ENCODE results near the gene MAP4K2. TPM values are rescaled to one million over a fixed set of nuclear protein-coding genes. Genes with fewer than 3 reads are reported as not detected.

Gene MAP4K2
- total and polyA plus RNA-seq, 7 experiments from 2014 or later, result 40.7 to 130 (median 76.1) TPM

DNA sequence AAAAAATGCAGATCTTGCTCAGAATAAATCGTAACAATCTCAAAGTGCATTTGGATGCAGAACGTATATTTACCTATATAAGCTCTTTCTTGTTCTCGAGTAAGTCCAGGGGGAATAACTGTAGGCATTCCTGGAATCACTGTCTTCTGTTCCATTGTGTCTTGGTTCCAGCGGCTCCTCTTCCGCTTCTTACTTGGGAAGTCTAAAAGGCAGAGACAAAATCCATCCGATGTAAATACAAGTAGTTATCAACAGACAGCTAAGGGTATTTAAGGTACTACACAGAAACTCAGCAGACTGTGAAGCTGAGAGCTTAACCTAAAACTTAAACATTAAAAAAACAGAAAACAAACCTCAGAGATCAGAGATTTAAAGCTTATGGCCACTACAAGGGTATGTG, 26.6 kb downstream of the MAP4K2 start:
- Mint-ChIP-seq H3K27ac (peak overlapping the region; percentile 78 to 95 (median 94)), H3K4me3 (peak overlapping the region; percentile 86 to 97 (median 92)), H3K4me1 (peaks cover 66 to 87% (median 83%) of the 10 kb centered on the region in 7 donors), H3K36me3 (peaks cover 13 to 60% (median 53%) of the 10 kb centered on the region in 5 donors), H3K9me3 (peaks cover 0 to 18% (median 0%) of the 10 kb centered on the region in 11 donors), H3K27me3 (peaks cover 0 to 5% (median 0%) of the 10 kb centered on the region in 5 donors)
- peak overlapping the region; percentile 80 for H3K27ac ChIP-seq (ENCODE audit: low read depth, low read length)
- H3K4me3 ChIP-seq (ENCODE audit: low read length), result peak overlapping the region; percentile 94
- H3K4me1 ChIP-seq (ENCODE audit: control insufficient read depth in 2 of 2, insufficient read depth in 2 of 2, low read length in 2 of 2), result peaks cover 64 to 69% of the 10 kb centered on the region in 2 donors
- no peaks in the 10 kb centered on the region for H3K27me3 ChIP-seq (ENCODE audit: control insufficient read depth in 2 of 2, insufficient read depth in 2 of 2, low read length in 2 of 2)
- DNase-seq (no peak), ATAC-seq (no peak)
- ChIA-PET CTCF (interaction anchor here (1.1 to 19.1 kb wide), 5 partner anchors 9 to 71 kb away, joined by 3 to 305 read pairs (median 21); partner anchors contain the start of genes MAP4K2, PYGM and RASGRP2), POLR2A (interaction anchor here (0.8 to 30.7 kb wide), 12 partner anchors 10 to 458 kb away, joined by 3 to 1956 read pairs (median 6); partner anchors contain the start of genes MAP4K2, MEN1, PRDX5 and PYGM)
- intact Hi-C loops (cut with micrococcal nuclease), result loop anchor here in 1 of 2 donors (10.0 kb wide), 1 partner anchor 648 kb away; the partner anchor contains the start of gene NEAT1
- no peaks in the 10 kb centered on the region for H3K9me3 ChIP-seq (ENCODE audit: control insufficient read depth in 2 of 3, low read length in 3 of 3)
- peaks cover 40 to 59% (median 55%) of the 10 kb centered on the region in 3 experiments for H3K36me3 ChIP-seq (ENCODE audit: control insufficient read depth in 2 of 3, insufficient read depth in 3 of 3, low read length in 3 of 3)

GRCh38 chr11:64774144-64774543, 28.9 kb downstream of the MAP4K2 start:
- peak overlapping the region; percentile 40 to 95 (median 90) for H3K4me3 Mint-ChIP-seq
- Histone ChIP-seq H3K4me3 (ENCODE audit: low read length) (no peak overlapping the region), H3K27me3 (ENCODE audit: control insufficient read depth in 2 of 2, insufficient read depth in 2 of 2, low read length in 2 of 2) (no peaks in the 10 kb centered on the region), H3K27ac (ENCODE audit: low read depth, low read length) (peak overlapping the region; percentile 6), H3K36me3 (ENCODE audit: control insufficient read depth in 2 of 3, insufficient read depth in 3 of 3, low read length in 3 of 3) (peaks cover 60 to 82% (median 78%) of the 10 kb centered on the region in 3 experiments), H3K4me1 (ENCODE audit: control insufficient read depth in 2 of 2, insufficient read depth in 2 of 2, low read length in 2 of 2) (peaks cover 56 to 71% of the 10 kb centered on the region in 2 donors), H3K9me3 (ENCODE audit: control insufficient read depth in 2 of 3, low read length in 3 of 3) (no peaks in the 10 kb centered on the region)
- no peak for ATAC-seq
- no peak for DNase-seq
- H3K27me3 Mint-ChIP-seq, result peaks cover 0 to 5% (median 0%) of the 10 kb centered on the region in 5 donors
- H3K36me3 Mint-ChIP-seq, result peaks cover 17 to 83% (median 67%) of the 10 kb centered on the region in 5 donors
- H3K27ac Mint-ChIP-seq, result peak overlapping the region in 7 of 9 donors; percentile 17 to 94 (median 40)
- intact Hi-C loops (cut with micrococcal nuclease), result loop anchor here in 1 of 2 donors (10.0 kb wide), 1 partner anchor 651 kb away; the partner anchor contains the start of gene NEAT1
- peaks cover 54 to 86% (median 84%) of the 10 kb centered on the region in 7 donors for H3K4me1 Mint-ChIP-seq
- H3K9me3 Mint-ChIP-seq, result peaks cover 0 to 17% (median 0%) of the 10 kb centered on the region in 11 donors
- ChIA-PET POLR2A (interaction anchor here (0.9 to 30.7 kb wide), 12 partner anchors 9 to 102 kb away, joined by 3 to 1956 read pairs (median 4); partner anchors contain the start of genes MAP4K2, PYGM and RASGRP2), CTCF (interaction anchor here (0.6 to 19.1 kb wide), 4 partner anchors 11 to 29 kb away, joined by 3 to 305 read pairs (median 32); partner anchors contain the start of genes MAP4K2, PYGM and RASGRP2)

- Histone ChIP-seq H3K36me3 (ENCODE audit: control insufficient read depth in 2 of 3, insufficient read depth in 3 of 3, low read length in 3 of 3) (peaks cover 76 to 98% (median 95%) of the 10 kb centered on the region in 3 experiments), H3K9me3 (ENCODE audit: control insufficient read depth in 2 of 3, low read length in 3 of 3) (no peaks in the 10 kb centered on the region), H3K4me1 (ENCODE audit: control insufficient read depth in 2 of 2, insufficient read depth in 2 of 2, low read length in 2 of 2) (peaks cover 62 to 88% of the 10 kb centered on the region in 2 donors), H3K4me3 (ENCODE audit: low read length) (no peak overlapping the region), H3K27ac (ENCODE audit: low read depth, low read length) (peak overlapping the region; percentile 51), H3K27me3 (ENCODE audit: control insufficient read depth in 2 of 2, insufficient read depth in 2 of 2, low read length in 2 of 2) (no peaks in the 10 kb centered on the region)
- ATAC-seq (no peak), DNase-seq (no peak)
- Mint-ChIP-seq H3K36me3 (peaks cover 27 to 97% (median 79%) of the 10 kb centered on the region in 5 donors), H3K4me1 (peaks cover 63 to 100% (median 96%) of the 10 kb centered on the region in 7 donors), H3K4me3 (peak overlapping the region; percentile 41 to 95 (median 65)), H3K9me3 (peaks cover 0 to 10% (median 0%) of the 10 kb centered on the region in 11 donors), H3K27ac (peak overlapping the region; percentile 58 to 89 (median 77)), H3K27me3 (no peaks in the 10 kb centered on the region)
- intact Hi-C loops (cut with micrococcal nuclease), result loop anchor here in 1 of 2 donors (10.0 kb wide), 1 partner anchor 652 kb away; the partner anchor contains the start of gene NEAT1
- POLR2A ChIA-PET, result interaction anchor here (0.6 to 30.7 kb wide), 10 partner anchors 10 to 653 kb away, joined by 3 to 1956 read pairs (median 4); partner anchors contain the start of genes PYGM and RASGRP2
- CTCF ChIA-PET, result interaction anchor here (0.7 to 19.1 kb wide), 7 partner anchors 9 to 1426 kb away, joined by 3 to 305 read pairs (median 8); partner anchors contain the start of genes PYGM and RASGRP2
Measured at GRCh38 chr11:64772303-64773018, 30.6 kb downstream of the MAP4K2 start.

DNA sequence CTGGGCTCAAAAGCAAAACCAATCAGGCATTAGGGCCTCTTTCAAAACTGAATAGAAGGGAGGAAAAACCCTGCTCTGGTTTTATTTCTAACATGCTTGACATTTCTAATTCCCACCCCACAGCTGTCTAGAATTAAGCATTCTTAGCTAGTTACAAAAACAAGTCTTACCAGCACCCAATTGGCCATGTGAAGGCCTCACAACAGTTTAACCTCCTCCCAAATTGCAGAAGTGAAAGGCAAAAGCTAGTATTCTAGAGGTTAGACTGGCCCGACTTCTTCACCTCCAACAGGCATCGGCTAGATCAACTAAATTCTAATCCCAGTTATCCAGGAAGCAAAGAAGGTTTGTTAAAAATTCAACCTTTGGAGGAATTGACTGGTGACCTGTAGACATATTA, 31.2 kb downstream of the MAP4K2 start:
- peaks cover 63 to 100% (median 96%) of the 10 kb centered on the region in 7 donors for H3K4me1 Mint-ChIP-seq
- peaks cover 0 to 6% (median 0%) of the 10 kb centered on the region in 11 donors for H3K9me3 Mint-ChIP-seq
- H3K4me3 Mint-ChIP-seq, result peak overlapping the region; percentile 18 to 95 (median 62)
- Histone ChIP-seq H3K9me3 (ENCODE audit: control insufficient read depth in 2 of 3, low read length in 3 of 3) (no peaks in the 10 kb centered on the region), H3K4me3 (ENCODE audit: low read length) (peak overlapping the region; percentile 3), H3K27ac (ENCODE audit: low read depth, low read length) (peak overlapping the region; percentile 51), H3K36me3 (ENCODE audit: control insufficient read depth in 2 of 3, insufficient read depth in 3 of 3, low read length in 3 of 3) (peaks cover 76 to 98% (median 95%) of the 10 kb centered on the region in 3 experiments), H3K4me1 (ENCODE audit: control insufficient read depth in 2 of 2, insufficient read depth in 2 of 2, low read length in 2 of 2) (peaks cover 64 to 92% of the 10 kb centered on the region in 2 donors), H3K27me3 (ENCODE audit: control insufficient read depth in 2 of 2, insufficient read depth in 2 of 2, low read length in 2 of 2) (no peaks in the 10 kb centered on the region)
- ChIA-PET POLR2A (interaction anchor here (0.6 to 39.7 kb wide), 9 partner anchors 7 to 1117 kb away, joined by 3 to 1956 read pairs (median 4); partner anchors contain the start of genes PYGM, RASGRP2 and SF1), CTCF (interaction anchor here (0.8 to 19.1 kb wide), 7 partner anchors 9 to 266 kb away, joined by 3 to 305 read pairs (median 4); partner anchors contain the start of genes PYGM and RASGRP2)
- intact Hi-C loops (cut with micrococcal nuclease), result loop anchor here in 1 of 2 donors (10.0 kb wide), 1 partner anchor 653 kb away; the partner anchor contains the start of gene NEAT1
- H3K36me3 Mint-ChIP-seq, result peaks cover 27 to 96% (median 77%) of the 10 kb centered on the region in 5 donors
- DNase-seq, result no peak
- no peak for ATAC-seq
- H3K27ac Mint-ChIP-seq, result peak overlapping the region; percentile 58 to 89 (median 77)
- no peaks in the 10 kb centered on the region for H3K27me3 Mint-ChIP-seq

GRCh38 chr11:64770120-64770519, 32.9 kb downstream of the MAP4K2 start:
- Mint-ChIP-seq H3K36me3 (peaks cover 18 to 88% (median 75%) of the 10 kb centered on the region in 5 donors), H3K4me1 (peaks cover 58 to 97% (median 87%) of the 10 kb centered on the region in 7 donors), H3K9me3 (peaks cover 0 to 2% (median 0%) of the 10 kb centered on the region in 11 donors), H3K27me3 (no peaks in the 10 kb centered on the region), H3K27ac (peak overlapping the region in 8 of 9 donors; percentile 50 to 88 (median 80)), H3K4me3 (peak overlapping the region in 5 of 10 donors; percentile 4 to 95 (median 52))
- Histone ChIP-seq H3K36me3 (ENCODE audit: control insufficient read depth in 2 of 3, insufficient read depth in 3 of 3, low read length in 3 of 3) (peaks cover 64 to 95% (median 83%) of the 10 kb centered on the region in 3 experiments), H3K4me1 (ENCODE audit: control insufficient read depth in 2 of 2, insufficient read depth in 2 of 2, low read length in 2 of 2) (peaks cover 51 to 85% of the 10 kb centered on the region in 2 donors), H3K27me3 (ENCODE audit: control insufficient read depth in 2 of 2, insufficient read depth in 2 of 2, low read length in 2 of 2) (no peaks in the 10 kb centered on the region), H3K4me3 (ENCODE audit: low read length) (no peak overlapping the region), H3K27ac (ENCODE audit: low read depth, low read length) (peak overlapping the region; percentile 41), H3K9me3 (ENCODE audit: control insufficient read depth in 2 of 3, low read length in 3 of 3) (no peaks in the 10 kb centered on the region)
- DNase-seq (no peak), ATAC-seq (no peak)
- ChIA-PET POLR2A (interaction anchor here (0.7 to 39.7 kb wide), 5 partner anchors 5 to 365 kb away, joined by 3 to 1956 read pairs (median 6); partner anchors contain the start of genes PYGM, RASGRP2 and SF1), CTCF (interaction anchor here (2.3 to 19.1 kb wide), 2 partner anchors 15 to 23 kb away, joined by 13 to 305 read pairs; partner anchors contain the start of gene RASGRP2)
- intact Hi-C loops (cut with micrococcal nuclease), result loop anchor here in 1 of 2 donors (10.0 kb wide), 1 partner anchor 655 kb away; the partner anchor contains the start of gene NEAT1

All from naive thymus-derived CD4-positive, alpha-beta T cell (primary cell).